Peyer's patch (tissue), 4 donors: ENCODE measurements around the gene RPTOR.

Source experiments
- POLR2A ChIP-seq, 2 donors: fragments of 450-650 bp; IDR thresholded peaks; one replicate each; pipeline ENCODE4 v1.5.1; 2017; ENCODE audit warnings: antibody characterized with exemption in 2 of 2, mild to moderate bottlenecking in 2 of 2, moderate library complexity in 2 of 2
- TF ChIP-seq, protein P1 (sequence below), 6 experiments: fragments of 450-650 bp in 4 of 6; fragments of 200-600 bp in 2 of 6; sonication (generic) in 1 of 6; IDR thresholded peaks; one replicate each; pipeline ENCODE4 v1.5.1; 2017 to 2019; ENCODE audit warnings: antibody characterized with exemption in 6 of 6, mild to moderate bottlenecking in 3 of 6, moderate library complexity in 1 of 6

DNA sequence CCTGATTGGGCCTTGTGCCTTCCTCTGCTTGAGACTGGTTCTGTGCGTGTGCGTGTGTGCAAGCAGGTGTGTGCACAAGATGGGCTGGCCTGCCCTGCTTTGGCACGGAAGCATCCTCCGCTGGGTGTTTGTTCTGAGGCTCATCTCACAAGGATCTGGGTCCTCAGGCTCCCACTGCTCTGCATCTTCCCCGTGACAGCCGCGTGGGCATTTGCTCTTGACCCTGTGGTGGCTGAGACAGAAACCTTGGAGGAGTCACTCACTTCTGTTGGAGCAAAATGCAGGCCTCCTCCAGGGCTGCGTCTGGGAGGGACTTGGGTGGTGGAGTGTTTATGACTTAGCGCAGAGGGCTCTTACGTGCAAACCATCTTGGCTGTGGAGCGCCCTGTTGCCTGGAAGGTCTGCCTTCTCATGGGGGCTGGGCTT, 119.2 kb downstream of the RPTOR start:
- TF ChIP-seq, protein P1, sequence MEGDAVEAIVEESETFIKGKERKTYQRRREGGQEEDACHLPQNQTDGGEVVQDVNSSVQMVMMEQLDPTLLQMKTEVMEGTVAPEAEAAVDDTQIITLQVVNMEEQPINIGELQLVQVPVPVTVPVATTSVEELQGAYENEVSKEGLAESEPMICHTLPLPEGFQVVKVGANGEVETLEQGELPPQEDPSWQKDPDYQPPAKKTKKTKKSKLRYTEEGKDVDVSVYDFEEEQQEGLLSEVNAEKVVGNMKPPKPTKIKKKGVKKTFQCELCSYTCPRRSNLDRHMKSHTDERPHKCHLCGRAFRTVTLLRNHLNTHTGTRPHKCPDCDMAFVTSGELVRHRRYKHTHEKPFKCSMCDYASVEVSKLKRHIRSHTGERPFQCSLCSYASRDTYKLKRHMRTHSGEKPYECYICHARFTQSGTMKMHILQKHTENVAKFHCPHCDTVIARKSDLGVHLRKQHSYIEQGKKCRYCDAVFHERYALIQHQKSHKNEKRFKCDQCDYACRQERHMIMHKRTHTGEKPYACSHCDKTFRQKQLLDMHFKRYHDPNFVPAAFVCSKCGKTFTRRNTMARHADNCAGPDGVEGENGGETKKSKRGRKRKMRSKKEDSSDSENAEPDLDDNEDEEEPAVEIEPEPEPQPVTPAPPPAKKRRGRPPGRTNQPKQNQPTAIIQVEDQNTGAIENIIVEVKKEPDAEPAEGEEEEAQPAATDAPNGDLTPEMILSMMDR (IDR thresholded peaks at IDR 0.05): no peak
- TF ChIP-seq POLR2A (IDR thresholded peaks at IDR 0.05): no peak
